Gastroesophageal sphincter (tissue), 4 donors: ENCODE data around the gene GOLGA6L10. TPM values are rescaled to one million over a fixed set of nuclear protein-coding genes. Genes with fewer than 3 reads are reported as not detected.

ENCODE experiments used
- ATAC-seq: fragments of 150-250 bp; one replicate; pipeline ENCODE4 v1.9.1; 2016; ENCODE audit warnings: mild to moderate bottlenecking, moderate library complexity
- H3K27ac ChIP-seq, 4 donors: fragments of 200-600 bp; sonication (generic) in 3 of 4; 1 replicate in 3 of 4; 2 replicates in 1 of 4; pipeline ENCODE4 v1.5.1; 2016 to 2019
- H3K27me3 ChIP-seq: fragments of 200-600 bp; sonication (generic); one replicate; pipeline ENCODE4 v1.5.1; 2019
- H3K36me3 ChIP-seq, 2 donors: fragments of 200-600 bp; sonication (generic); one replicate each; pipeline ENCODE4 v1.5.1; 2019; ENCODE audit warnings: control low read depth in 1 of 2
- H3K4me1 ChIP-seq, 3 donors: fragments of 200-600 bp; sonication (generic); 1 replicate in 2 of 3; 2 replicates in 1 of 3; pipeline ENCODE4 v1.5.1; 2016 to 2019; ENCODE audit warnings: control low read depth in 2 of 3
- H3K4me3 ChIP-seq, 2 donors: fragments of 200-600 bp; sonication (generic); one replicate each; pipeline ENCODE4 v1.5.1; 2019; ENCODE audit warnings: mild to moderate bottlenecking in 1 of 2, moderate library complexity in 1 of 2
- H3K9me3 ChIP-seq, 3 donors: fragments of 200-600 bp; sonication (generic); one replicate each; pipeline ENCODE4 v1.5.1; 2017 to 2019; ENCODE audit warnings: control low read depth in 2 of 3
- EP300 ChIP-seq: sonication (generic); formaldehyde crosslinking; IDR thresholded peaks from one replicate; pipeline ENCODE4 v1.6.1; 2017; ENCODE audit warnings: antibody characterized with exemption, mild to moderate bottlenecking
- POLR2A ChIP-seq, 2 donors: fragments of 450-650 bp; IDR thresholded peaks; one replicate each; pipeline ENCODE4 v1.6.1; 2017; ENCODE audit warnings: antibody characterized with exemption in 2 of 2, mild to moderate bottlenecking in 2 of 2, moderate library complexity in 1 of 2
- POLR2AphosphoS5 ChIP-seq: sonication (generic); formaldehyde crosslinking; IDR thresholded peaks from one replicate; pipeline ENCODE4 v1.6.1; 2017; ENCODE audit warnings: antibody characterized with exemption
- WGBS, 2 donors: methylation state at CpG; one replicate each; pipeline ENCODE4 v1.1.5; 2018; ENCODE audit warnings: low coverage in 1 of 2; 5-methylcytosine and 5-hydroxymethylcytosine counted together
- total RNA-seq, 4 donors: library from RNA; depleted of rRNA; stranded (reverse); fragments of >200 nt; gene quantifications; one replicate each; pipeline ENCODE4 v1.1.0, GENCODE V29; 2016
- TF ChIP-seq, protein P1 (sequence below), 4 experiments: fragments of 200-600 bp in 2 of 4; fragments of 450-650 bp in 2 of 4; sonication (generic) in 1 of 4; IDR thresholded peaks; one replicate each; pipeline ENCODE4 v1.5.1; 2017 to 2019; ENCODE audit warnings: antibody characterized with exemption in 4 of 4, mild to moderate bottlenecking in 2 of 4, moderate library complexity in 2 of 4

GOLGA6L10 gene
- total RNA-seq, 4 donors from 2014 or later = 0.15 to 1.2 (median 0.87) TPM

DNA sequence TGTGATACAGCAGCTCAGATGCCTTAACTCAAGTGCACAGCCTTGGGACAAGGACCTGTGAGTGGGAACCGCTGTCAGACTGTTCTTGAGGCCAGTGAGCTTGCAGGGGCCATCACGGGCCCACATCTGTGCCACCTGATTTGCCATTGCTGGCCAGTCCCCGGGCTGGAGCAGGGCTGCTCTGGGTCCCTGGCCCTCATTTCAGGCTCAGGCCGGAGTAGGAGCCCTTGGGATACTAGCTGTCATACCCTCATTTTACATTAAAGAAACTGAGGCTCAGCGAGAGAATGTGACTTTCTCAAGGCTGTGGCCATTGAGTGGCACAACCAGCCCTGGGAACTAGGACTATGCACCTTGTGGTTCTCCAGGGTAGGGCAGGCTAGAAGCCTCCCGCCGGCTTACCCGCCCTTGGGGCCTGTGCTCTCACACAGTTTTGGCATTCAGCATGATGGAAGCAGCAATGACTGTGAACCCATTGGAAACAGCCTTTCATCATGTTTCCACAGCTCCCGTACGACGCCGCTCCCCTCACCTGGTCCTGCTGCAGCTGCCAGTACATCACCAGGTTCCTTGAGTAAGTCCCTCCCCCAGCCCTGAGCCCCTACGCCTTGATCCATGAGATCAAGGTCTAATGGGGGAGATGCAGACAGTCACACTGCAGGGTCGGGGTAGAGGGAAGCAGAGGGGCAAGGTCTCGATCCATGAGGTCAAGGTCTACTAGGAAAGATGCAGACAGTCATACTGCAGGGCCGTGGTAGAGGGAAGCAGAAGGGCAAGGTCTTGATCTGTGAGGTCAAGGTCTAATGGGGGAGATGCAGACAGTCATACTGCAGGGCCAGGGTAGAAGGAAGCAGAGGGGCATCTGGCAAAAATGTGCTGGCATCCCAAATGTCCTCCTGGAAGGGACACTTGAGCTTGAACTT, 42.2 kb downstream of the GOLGA6L10 start:
- TF ChIP-seq POLR2A (IDR thresholded peaks at IDR 0.05) (no peak), EP300 (no peak), POLR2AphosphoS5 (no peak)
- TF ChIP-seq, protein P1, sequence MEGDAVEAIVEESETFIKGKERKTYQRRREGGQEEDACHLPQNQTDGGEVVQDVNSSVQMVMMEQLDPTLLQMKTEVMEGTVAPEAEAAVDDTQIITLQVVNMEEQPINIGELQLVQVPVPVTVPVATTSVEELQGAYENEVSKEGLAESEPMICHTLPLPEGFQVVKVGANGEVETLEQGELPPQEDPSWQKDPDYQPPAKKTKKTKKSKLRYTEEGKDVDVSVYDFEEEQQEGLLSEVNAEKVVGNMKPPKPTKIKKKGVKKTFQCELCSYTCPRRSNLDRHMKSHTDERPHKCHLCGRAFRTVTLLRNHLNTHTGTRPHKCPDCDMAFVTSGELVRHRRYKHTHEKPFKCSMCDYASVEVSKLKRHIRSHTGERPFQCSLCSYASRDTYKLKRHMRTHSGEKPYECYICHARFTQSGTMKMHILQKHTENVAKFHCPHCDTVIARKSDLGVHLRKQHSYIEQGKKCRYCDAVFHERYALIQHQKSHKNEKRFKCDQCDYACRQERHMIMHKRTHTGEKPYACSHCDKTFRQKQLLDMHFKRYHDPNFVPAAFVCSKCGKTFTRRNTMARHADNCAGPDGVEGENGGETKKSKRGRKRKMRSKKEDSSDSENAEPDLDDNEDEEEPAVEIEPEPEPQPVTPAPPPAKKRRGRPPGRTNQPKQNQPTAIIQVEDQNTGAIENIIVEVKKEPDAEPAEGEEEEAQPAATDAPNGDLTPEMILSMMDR (IDR thresholded peaks at IDR 0.05) = no peak
- no peaks in the 10 kb centered on the region for H3K36me3 ChIP-seq
- no peak overlapping the region for H3K27ac ChIP-seq
- no peak overlapping the region for H3K4me3 ChIP-seq
- no peak for ATAC-seq
- H3K9me3 ChIP-seq = peaks cover 0 to 8% (median 0%) of the 10 kb centered on the region in 3 donors
- WGBS, 2 donors = 0 to 64% methylated on average over 1 to 3 of the region's 16 CpGs
- no peaks in the 10 kb centered on the region for H3K4me1 ChIP-seq
- no peaks in the 10 kb centered on the region for H3K27me3 ChIP-seq

DNA sequence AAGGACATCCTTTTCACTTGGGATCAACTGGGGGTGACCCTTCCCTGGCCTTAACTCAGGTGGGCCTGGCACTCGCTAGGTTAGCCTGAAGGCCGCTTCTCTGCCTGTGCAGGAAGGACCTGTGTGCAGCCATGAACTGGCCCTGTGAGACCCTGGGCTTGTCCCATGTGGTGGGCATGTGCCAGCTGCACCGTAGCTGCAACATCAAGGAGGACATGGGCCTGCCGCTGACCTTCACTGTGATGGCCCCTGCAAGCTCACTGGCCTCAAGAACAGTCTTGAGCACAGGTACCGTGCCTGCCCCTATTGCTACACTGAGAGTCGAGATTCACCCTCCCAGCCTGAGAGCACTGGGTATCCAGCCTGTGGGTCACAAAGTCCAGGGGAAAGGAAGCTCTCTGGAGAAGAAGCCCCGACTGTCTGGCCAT, 43.6 kb downstream of the GOLGA6L10 start:
- no peak overlapping the region for H3K27ac ChIP-seq
- TF ChIP-seq, protein P1 (IDR thresholded peaks at IDR 0.05) = no peak
- TF ChIP-seq POLR2AphosphoS5 = no peak
- no peak for TF ChIP-seq POLR2A (IDR thresholded peaks at IDR 0.05)
- no peak for TF ChIP-seq EP300
- no peaks in the 10 kb centered on the region for H3K4me1 ChIP-seq
- H3K27me3 ChIP-seq = no peaks in the 10 kb centered on the region
- no peaks in the 10 kb centered on the region for H3K36me3 ChIP-seq
- peaks cover 0 to 7% (median 0%) of the 10 kb centered on the region in 3 donors for H3K9me3 ChIP-seq
- H3K4me3 ChIP-seq = no peak overlapping the region
- WGBS, 2 donors = 80% methylated on average over 1 of the region's 7 CpGs; no CpG with 5 or more reads in 1 of the 2 donors
- ATAC-seq = no peak

DNA sequence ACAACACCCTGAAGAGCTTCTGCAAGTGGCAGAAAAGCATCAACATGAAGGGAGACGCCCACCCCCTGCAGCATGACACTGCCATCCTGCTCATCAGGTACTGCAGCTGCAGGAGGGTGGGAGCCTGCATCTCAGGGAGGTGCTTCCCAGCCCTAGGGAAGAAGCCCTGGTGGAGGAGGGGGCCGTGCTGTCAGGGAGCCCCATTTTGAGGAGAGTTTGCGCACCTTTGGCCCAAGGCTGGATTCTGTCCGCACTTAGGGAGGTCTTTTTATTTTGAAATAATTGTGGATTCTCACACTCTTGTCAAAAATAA, 44.5 kb downstream of the GOLGA6L10 start:
- Histone ChIP-seq H3K4me3 (no peak overlapping the region), H3K9me3 (no peaks in the 10 kb centered on the region), H3K4me1 (no peaks in the 10 kb centered on the region), H3K27me3 (no peaks in the 10 kb centered on the region), H3K36me3 (no peaks in the 10 kb centered on the region), H3K27ac (no peak overlapping the region)
- ATAC-seq = no peak
- 92% methylated on average over 2 of the region's 4 CpGs; no CpG with 5 or more reads in 1 of the 2 donors for WGBS, 2 donors
- TF ChIP-seq, protein P1 (IDR thresholded peaks at IDR 0.05) = no peak
- no peak for TF ChIP-seq POLR2A (IDR thresholded peaks at IDR 0.05)
- TF ChIP-seq POLR2AphosphoS5 = no peak
- no peak for TF ChIP-seq EP300

DNA sequence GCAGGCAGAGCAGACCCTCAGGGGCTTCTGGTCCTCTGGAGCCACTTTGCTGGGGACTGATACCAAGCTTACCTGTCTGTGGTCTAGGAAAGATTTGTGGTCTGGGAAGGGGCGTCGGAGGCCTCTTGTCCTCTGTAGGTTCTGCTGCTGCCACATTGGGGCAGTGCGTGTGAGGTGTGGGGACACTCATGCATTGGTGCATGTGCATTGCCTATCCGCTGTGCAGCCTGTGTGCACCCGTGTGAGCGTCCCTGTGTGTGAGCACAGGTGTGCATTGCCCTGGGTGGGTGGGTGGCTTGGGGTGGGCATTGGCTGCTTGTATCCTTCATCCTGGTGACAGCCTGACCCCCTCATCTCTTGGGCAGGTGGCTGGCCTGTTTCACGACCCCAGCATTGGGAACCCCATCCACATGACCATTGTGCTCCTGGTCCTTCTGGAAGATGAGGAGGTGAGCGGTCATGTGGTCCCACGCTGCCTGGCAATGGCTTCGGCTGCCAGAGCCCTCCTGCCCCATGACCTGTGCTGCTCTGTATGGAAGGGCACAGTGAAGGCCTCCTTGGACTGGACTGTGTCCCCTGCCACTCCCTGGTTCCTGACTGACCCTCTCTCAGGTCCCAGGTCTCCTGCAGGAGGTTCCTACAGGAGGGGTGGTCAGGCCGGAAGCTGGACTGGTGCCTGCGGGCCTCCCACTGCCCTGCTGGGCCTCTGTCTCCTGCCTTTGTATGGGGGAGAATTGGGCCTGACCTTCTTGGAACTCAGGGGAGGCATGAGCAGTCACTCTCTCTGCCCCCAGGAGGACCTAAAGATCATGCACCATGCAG, 45.1 kb downstream of the GOLGA6L10 start:
- no peak for ATAC-seq
- H3K27ac ChIP-seq = no peak overlapping the region
- no peak overlapping the region for H3K4me3 ChIP-seq
- no peaks in the 10 kb centered on the region for H3K9me3 ChIP-seq
- 100% methylated on average over 2 of the region's 12 CpGs; no CpG with 5 or more reads in 1 of the 2 donors for WGBS, 2 donors
- TF ChIP-seq EP300 = no peak
- TF ChIP-seq POLR2A (IDR thresholded peaks at IDR 0.05) = no peak
- TF ChIP-seq, protein P1 (IDR thresholded peaks at IDR 0.05) = no peak
- no peak for TF ChIP-seq POLR2AphosphoS5
- H3K4me1 ChIP-seq = no peaks in the 10 kb centered on the region
- no peaks in the 10 kb centered on the region for H3K27me3 ChIP-seq
- H3K36me3 ChIP-seq = no peaks in the 10 kb centered on the region
